ENCODE measurements around the gene VHLL.
A peak's percentile ranks its signal among the peaks of the same experiment; 100 is the strongest.

VHLL gene

GRCh38 chr1:156289857-156290256 is 9.2 kb downstream of the VHLL start:
- DNase-seq, result no peak

- no peak for DNase-seq
Measured at GRCh38 chr1:156286061-156286460, 13.0 kb downstream of the VHLL start.

- no peak for DNase-seq
Measured at GRCh38 chr1:156285437-156285836, 13.7 kb downstream of the VHLL start.

- DNase-seq, result no peak
Measured at GRCh38 chr1:156284757-156285156, 14.3 kb downstream of the VHLL start.

GRCh38 chr1:156284112-156284511 is 15.0 kb downstream of the VHLL start, which contains the start of gene TMEM79:
Gene TMEM79, plus strand, starts transcription at chr1:156284325. Its CDS starts 902 bp downstream, at chr1:156285227.
- DNase-seq, result no peak

DNA sequence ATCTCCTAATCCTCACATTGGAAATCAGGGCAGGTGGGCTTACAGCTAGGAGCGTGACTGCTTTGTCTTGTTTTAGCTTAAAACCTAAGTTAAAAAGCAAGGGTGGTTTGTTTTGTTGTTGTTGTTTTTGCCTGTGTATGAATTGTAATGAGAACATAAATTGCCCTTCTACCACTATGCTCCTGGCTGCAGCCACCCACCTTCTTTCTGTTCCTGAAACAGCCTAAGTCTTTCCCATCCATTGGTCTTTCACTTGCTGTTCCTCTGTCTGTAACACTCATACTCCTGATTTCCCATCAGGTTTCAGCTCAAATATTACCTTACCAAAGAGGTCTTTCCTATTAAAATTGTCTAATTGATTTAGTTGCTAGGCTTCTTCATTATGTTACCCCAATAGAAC is 15.6 kb downstream of the VHLL start:
- no peak for DNase-seq

- DNase-seq, result peak; percentile 100
Measured at GRCh38 chr1:156282479-156283222, 16.5 kb downstream of the VHLL start, which contains the start of gene SMG5. Gene SMG5, minus strand, starts transcription at chr1:156282825. Its CDS starts 145 bp downstream, at chr1:156282680.

GRCh38 chr1:156281693-156282478 is 17.2 kb downstream of the VHLL start:
- peak; percentile 76 for DNase-seq

DNA sequence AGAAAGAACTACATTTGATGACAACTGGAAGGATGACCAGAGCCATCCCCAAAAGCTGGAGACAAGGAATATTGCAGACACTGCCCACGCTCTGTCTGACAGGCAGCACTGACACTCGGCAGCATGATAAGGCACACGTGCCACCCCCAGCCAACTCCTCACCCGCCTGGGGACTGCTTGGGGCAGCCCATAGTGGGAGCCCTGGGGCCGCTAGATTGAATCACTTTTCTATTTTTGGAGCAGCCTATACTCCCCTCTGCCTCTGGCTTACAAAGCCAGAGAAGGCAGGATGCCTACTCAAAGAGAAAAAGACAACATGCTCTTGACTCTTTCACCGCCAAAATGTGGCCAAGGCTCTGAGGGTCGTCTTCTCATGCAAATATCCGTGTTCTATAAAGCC is 17.8 kb downstream of the VHLL start:
- no peak for DNase-seq

DNA sequence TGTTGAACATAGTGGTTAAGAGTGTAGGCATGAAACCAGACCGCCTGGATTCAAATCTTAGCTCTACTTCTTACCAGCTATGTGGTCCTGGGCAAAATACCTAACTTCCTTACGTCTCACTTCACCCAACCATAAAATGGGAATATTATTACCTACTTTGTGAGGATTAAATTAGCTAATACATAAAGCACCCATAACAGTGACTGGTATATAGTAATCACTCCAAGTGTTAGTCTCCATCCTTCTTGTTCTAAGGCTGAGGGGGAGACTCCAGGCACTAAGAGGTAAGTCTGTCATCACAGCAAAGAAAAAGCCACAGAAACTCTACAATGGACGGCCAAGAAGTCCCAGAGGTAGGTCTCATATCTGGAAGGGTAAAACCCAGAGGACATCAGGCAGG is 19.3 kb downstream of the VHLL start:
- no peak for DNase-seq

GRCh38 chr1:156276966-156277381 is 22.1 kb downstream of the VHLL start:
- no peak for DNase-seq

DNA sequence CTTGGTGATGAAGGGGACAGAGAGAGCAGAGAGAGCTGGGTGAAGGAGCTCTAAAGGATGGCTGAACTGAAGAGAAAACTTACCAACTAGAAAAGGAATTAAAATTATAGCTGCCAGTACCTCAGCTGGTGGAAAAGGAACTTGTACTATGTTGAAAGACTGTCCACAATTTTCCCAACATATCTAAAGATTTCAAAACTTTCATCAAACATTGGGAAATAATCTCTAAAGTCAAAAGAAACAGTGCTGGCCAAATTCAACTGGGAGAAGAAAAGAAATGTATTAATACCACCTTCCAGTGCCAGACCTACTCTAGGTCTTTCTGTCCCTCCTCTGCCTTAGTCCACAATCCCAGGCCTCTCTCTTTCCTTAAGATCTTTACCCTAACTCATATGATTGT is 22.6 kb downstream of the VHLL start:
- DNase-seq, result no peak

GRCh38 chr1:156270314-156270713 is 28.8 kb downstream of the VHLL start:
- no peak for DNase-seq

GRCh38 chr1:156268336-156268735 is 30.8 kb downstream of the VHLL start:
- DNase-seq, result no peak

- no peak for DNase-seq
Measured at GRCh38 chr1:156266051-156266450, 33.1 kb downstream of the VHLL start.

- DNase-seq, result no peak
Measured at GRCh38 chr1:156263288-156263655, 35.8 kb downstream of the VHLL start.

- no peak for DNase-seq
Measured at GRCh38 chr1:156262461-156263287, 36.4 kb downstream of the VHLL start.

DNA sequence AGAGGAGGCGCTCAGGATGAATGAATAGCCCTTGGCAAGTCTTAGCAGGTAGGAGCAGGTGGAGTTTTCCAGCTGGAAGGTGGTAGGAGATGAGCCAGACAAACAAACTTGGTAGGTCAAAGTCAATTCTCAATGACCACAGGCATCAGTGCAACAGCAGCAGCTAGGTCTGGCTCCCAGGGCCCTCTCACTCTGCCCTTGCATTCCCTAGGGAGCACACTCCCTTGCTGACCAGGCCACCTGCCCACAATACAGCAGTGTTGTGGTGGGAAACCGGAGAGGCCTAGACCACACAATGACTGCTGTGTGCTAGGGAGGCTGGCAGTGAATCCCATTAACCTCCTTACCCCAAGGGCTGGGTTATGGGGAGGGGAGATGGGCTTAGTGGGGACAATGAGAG is 38.2 kb downstream of the VHLL start:
- no peak for DNase-seq

DNA sequence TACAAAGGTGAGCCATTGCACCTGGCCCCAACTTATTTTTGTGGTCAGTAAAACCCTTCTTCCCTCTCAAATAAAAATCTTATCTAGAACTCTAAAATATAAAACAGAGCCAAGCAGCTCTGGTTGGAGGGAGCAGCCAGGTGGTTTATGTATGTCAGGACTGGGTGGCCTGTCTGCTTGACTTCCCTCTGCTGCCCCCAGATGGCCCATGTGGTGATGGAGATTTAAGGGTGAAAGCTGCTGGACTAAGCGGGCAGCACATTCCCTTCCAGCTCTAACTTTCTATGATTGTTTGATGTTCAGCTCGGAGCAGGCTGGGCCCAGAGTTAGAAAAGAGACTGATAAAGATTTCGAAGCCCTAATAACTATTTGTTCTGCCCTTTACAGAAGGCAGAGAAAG is 39.3 kb downstream of the VHLL start:
- no peak for DNase-seq

GRCh38 chr1:156258859-156259258 is 40.2 kb downstream of the VHLL start:
- DNase-seq, result no peak

DNA sequence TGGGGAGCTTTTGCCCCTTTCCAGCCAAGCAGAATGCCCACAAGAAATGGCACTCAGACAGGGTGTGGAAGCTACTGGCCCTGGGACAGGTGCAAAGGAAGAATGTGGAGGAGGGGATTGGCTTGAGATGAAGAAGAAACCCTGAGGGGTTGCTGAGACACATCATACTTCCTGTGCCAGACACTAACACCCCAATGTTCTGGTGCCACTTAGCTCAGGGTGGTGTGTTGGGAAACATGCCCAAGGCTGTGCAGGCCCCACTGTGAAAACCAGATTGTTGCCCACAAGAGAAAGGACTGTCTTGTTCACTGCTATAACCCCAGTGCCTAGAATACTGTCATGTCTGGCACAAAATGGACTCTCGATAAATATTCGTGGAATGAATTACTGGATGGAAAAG is 41.4 kb downstream of the VHLL start:
- DNase-seq, result no peak

DNA sequence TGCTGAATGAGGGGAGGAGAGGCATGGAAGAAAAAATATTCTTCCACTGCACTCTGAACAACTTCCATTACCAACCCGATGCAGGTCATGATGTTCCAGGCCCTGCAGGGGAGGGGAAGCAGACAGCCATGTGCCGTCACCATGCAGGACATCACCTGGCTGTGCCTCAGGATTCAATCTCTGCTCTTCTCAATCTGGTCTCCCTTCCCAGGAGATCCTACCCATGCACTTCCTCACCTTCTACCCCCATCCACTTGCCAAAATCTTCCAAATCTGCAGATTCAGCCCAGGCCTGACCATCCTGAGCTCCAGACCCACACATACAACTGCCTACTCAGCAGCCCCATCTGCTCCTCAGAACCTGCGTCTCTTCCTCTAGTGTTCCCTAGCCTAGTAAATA is 45.5 kb downstream of the VHLL start:
- no peak for DNase-seq

- DNase-seq, result no peak
Measured at GRCh38 chr1:156251527-156251926, 47.6 kb downstream of the VHLL start.

All from NCI-H69 (cell line).